GM18951 (cell line): ENCODE measurements around the gene INPP5F.
"Not testable (repeated sequence)": the region's sequence is repeated elsewhere in the genome, so short reads cannot be mapped to it uniquely, and the experiment has no call there.

Experiments
- POLR2A ChIP-seq: IDR thresholded peaks from 4 replicates; pipeline ENCODE4 v1.6.1; 2011; ENCODE audit warnings: mild to moderate bottlenecking; ENCODE audit not compliant: insufficient read length, insufficient read depth; ENCODE audit errors: extremely low read depth
- in situ Hi-C: fragments of 300-500 bp; cut with MboI; formaldehyde crosslinking; loops from one replicate; pipeline ENCODE4 v1.12.0; 2022; ENCODE audit warnings: low sequenced_read_pairs, mixed read lengths, inconsistent platforms; ENCODE audit not compliant: unreplicated experiment

The INPP5F gene

GRCh38 chr10:119865699-119866240 is 139.9 kb downstream of the INPP5F start:
- TF ChIP-seq POLR2A, result no peak

GRCh38 chr10:119867317-119867716 is 141.5 kb downstream of the INPP5F start:
- TF ChIP-seq POLR2A, result no peak
- in situ Hi-C loops, result no loop called here

More at GRCh38 chr10:119865699-119866240, 139.9 kb downstream of the INPP5F start:
- in situ Hi-C loops, result no loop called here

GRCh38 chr10:119869398-119869797 is 143.5 kb downstream of the INPP5F start:
- in situ Hi-C loops, result not testable (repeated sequence)

- no peak for TF ChIP-seq POLR2A
- in situ Hi-C loops, result no loop called here
These were observed 146.2 kb downstream of the INPP5F start for GRCh38 chr10:119871881-119872609.

- TF ChIP-seq POLR2A, result peak; percentile 78
- in situ Hi-C loops, result no loop called here
These were observed 146.7 kb downstream of the INPP5F start, which contains the start of gene MCMBP for GRCh38 chr10:119872610-119872859. MCMBP (minus strand) TSS chr10:119872843; CDS start chr10:119872584, 259 bp downstream.

- peak; percentile 77 for TF ChIP-seq POLR2A
- in situ Hi-C loops, result no loop called here
These were observed 147.2 kb downstream of the INPP5F start for GRCh38 chr10:119872860-119873681.

- TF ChIP-seq POLR2A, result no peak
- in situ Hi-C loops, result no loop called here
These were observed 152.7 kb downstream of the INPP5F start for GRCh38 chr10:119878524-119878923.
